Stimulated activated CD4-positive, alpha-beta T cell treated with anti-CD3 and anti-CD28 coated beads, TNF-alpha, amount 100 ng/mL, for 1 hour (primary cell): ENCODE results near the gene OPN1MW2.
"Not testable (repeated sequence)": the region's sequence is repeated elsewhere in the genome, so short reads cannot be mapped to it uniquely, and the experiment has no call there.

Source experiments
- DNase-seq, 3 donors: peaks; one replicate each; pipeline ENCODE4 v3.0.0-alpha.2; 2020; ENCODE audit warnings: low read depth in 3 of 3, low spot score in 1 of 3

The OPN1MW2 gene

GRCh38 chrX:154219456-154219855 is at the start of gene OPN1MW2:
Gene OPN1MW2 (plus strand): TSS chrX:154219756. CDS start chrX:154219816, 60 bp downstream.
- DNase-seq, result not testable (repeated sequence)

DNA sequence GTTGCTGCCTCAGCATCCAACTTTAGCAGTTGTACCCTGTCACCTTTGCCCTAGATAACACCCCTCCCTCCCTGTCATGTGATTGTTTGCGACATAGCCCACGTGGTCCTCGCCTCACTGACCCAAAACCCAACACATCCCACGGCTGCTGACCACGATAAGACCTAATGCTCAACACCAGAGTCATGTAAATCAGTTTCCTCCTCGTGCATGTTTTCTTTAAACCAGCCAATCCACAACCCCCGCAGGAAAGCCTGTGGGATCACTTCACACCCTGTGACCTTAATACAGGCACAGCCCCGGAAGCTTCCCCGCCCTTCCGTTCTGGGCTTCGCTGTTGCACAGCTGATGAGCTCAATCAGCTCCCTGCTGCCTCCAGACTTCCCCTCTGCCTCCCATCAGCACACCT is 47.0 kb upstream of the OPN1MW2 start:
- DNase-seq, result not testable (repeated sequence)

GRCh38 chrX:154174356-154174755 is 45.2 kb upstream of the OPN1MW2 start:
- DNase-seq, result not testable (repeated sequence)

DNA sequence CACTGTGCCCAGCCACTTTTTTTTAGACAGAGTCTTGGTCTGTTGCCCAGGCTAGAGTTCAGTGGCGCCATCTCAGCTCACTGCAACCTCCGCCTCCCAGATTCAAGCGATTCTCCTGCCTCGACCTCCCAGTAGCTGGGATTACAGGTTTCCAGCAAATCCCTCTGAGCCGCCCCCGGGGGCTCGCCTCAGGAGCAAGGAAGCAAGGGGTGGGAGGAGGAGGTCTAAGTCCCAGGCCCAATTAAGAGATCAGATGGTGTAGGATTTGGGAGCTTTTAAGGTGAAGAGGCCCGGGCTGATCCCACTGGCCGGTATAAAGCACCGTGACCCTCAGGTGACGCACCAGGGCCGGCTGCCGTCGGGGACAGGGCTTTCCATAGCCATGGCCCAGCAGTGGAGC is 37.3 kb upstream of the OPN1MW2 start, which contains the start of gene OPN1MW:
TSS of gene OPN1MW (plus strand) at position 301 of the 400 bp plus-strand sequence. CDS start at position 383, 82 bp downstream.
- DNase-seq, result not testable (repeated sequence)

GRCh38 chrX:154183794-154184193 is 35.8 kb upstream of the OPN1MW2 start:
- not testable (repeated sequence) for DNase-seq

DNA sequence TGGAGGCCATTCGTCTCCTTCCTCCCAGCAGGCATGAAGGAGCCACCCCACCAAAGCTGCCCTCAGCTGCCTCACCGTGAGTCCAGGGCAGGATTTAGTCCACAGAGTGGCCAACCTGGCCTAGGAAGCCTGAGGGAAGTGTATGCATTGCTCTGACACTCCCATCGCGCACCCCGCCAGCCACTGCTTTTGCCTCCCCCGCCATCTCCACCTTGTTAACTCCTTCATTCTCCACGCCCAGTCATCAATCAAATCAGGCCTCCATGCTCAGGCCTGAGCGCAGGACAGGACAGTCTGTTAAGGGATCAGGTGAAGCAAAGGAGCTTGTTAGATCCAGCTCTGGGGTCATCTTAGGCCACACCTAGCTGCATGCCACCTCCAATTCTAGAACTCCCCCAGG is 26.7 kb upstream of the OPN1MW2 start:
- DNase-seq, result not testable (repeated sequence)

- DNase-seq, result not testable (repeated sequence)
Measured at GRCh38 chrX:154194316-154194715, 25.2 kb upstream of the OPN1MW2 start.

GRCh38 chrX:154196466-154196865 is 23.1 kb upstream of the OPN1MW2 start:
- DNase-seq, result not testable (repeated sequence)

- DNase-seq, result not testable (repeated sequence)
Measured at GRCh38 chrX:154209670-154210418, 9.7 kb upstream of the OPN1MW2 start.

GRCh38 chrX:154211057-154211456 is 8.5 kb upstream of the OPN1MW2 start:
- DNase-seq, result not testable (repeated sequence)

- not testable (repeated sequence) for DNase-seq
Measured at GRCh38 chrX:154211499-154211898, 8.1 kb upstream of the OPN1MW2 start.

GRCh38 chrX:154225292-154225691 is 5.7 kb downstream of the OPN1MW2 start:
- not testable (repeated sequence) for DNase-seq

- DNase-seq, result not testable (repeated sequence)
Measured at GRCh38 chrX:154226706-154227105, 7.2 kb downstream of the OPN1MW2 start.

- not testable (repeated sequence) for DNase-seq
Measured at GRCh38 chrX:154231443-154231842, 11.9 kb downstream of the OPN1MW2 start.

- not testable (repeated sequence) for DNase-seq
Measured at GRCh38 chrX:154233620-154234019, 14.1 kb downstream of the OPN1MW2 start.

- not testable (repeated sequence) for DNase-seq
Measured at GRCh38 chrX:154238939-154239559, 19.5 kb downstream of the OPN1MW2 start.

DNA sequence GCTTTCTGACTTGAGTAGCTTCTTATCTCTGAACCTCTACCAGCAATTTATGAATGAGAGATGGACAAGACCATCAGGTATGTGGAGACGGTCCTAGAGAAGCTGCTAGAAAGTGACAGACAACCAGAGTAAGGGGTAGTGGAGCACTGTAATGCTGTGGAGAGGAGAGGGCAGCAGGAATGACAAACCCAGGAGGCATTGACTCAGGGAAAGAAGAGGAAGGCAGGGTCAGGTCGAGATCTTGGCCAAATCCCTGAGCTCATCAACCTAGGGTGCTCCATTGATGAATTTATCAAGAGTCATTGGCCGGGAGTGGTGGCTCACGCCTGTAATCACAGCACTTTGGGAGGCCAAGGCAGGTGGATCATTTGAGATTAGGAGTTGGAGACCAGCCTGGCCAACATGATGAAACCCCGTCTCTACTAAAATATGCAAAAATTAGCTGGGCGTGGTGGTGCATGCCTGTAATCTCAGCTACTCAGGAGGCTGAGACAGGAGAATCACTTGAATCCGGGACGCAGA is 20.5 kb downstream of the OPN1MW2 start:
- not testable (repeated sequence) for DNase-seq

DNA sequence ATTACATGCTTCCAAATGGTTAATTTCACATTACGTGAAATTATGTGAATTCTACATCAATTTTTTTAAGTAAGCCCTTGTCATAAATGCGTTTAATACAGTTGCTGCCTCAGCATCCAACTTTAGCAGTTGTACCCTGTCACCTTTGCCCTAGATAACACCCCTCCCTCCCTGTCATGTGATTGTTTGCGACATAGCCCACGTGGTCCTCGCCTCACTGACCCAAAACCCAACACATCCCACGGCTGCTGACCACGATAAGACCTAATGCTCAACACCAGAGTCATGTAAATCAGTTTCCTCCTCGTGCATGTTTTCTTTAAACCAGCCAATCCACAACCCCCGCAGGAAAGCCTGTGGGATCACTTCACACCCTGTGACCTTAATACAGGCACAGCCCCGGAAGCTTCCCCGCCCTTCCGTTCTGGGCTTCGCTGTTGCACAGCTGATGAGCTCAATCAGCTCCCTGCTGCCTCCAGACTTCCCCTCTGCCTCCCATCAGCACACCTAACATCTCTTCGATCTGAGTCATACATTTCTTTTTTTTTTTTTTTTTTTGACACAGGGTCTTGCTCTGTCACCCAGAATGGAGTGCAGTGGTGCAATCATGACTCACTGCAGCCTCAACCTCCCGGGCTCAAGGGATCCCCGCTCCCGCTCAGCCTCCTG is 28.0 kb downstream of the OPN1MW2 start:
- DNase-seq, result not testable (repeated sequence)

- DNase-seq, result not testable (repeated sequence)
Measured at GRCh38 chrX:154248076-154248475, 28.5 kb downstream of the OPN1MW2 start.

DNA sequence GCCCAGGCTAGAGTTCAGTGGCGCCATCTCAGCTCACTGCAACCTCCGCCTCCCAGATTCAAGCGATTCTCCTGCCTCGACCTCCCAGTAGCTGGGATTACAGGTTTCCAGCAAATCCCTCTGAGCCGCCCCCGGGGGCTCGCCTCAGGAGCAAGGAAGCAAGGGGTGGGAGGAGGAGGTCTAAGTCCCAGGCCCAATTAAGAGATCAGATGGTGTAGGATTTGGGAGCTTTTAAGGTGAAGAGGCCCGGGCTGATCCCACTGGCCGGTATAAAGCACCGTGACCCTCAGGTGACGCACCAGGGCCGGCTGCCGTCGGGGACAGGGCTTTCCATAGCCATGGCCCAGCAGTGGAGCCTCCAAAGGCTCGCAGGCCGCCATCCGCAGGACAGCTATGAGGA is 37.7 kb downstream of the OPN1MW2 start, which contains the start of gene OPN1MW3:
TSS of gene OPN1MW3 (plus strand) at position 301 of the 400 bp plus-strand sequence. CDS start at position 339, 38 bp downstream.
- not testable (repeated sequence) for DNase-seq

GRCh38 chrX:154258711-154259110 is 39.2 kb downstream of the OPN1MW2 start:
- DNase-seq, result not testable (repeated sequence)
